SK-N-SH (cell line): ENCODE measurements around the gene GNPDA2. TPM values are rescaled to one million over a fixed set of nuclear protein-coding genes. Genes with fewer than 3 reads are reported as not detected.

Source experiments
- CTCF ChIA-PET: fragments of 300-600, 350-600 bp; formaldehyde crosslinking; extraction: SDS; loops from one replicate; lab custom pipeline; 2021; lab: Yijun Ruan, JAX
- POLR2A ChIA-PET: fragments of 350-600 bp; sonication (Branson Sonifier 250); formaldehyde crosslinking; extraction: SDS; loops from one replicate; lab custom pipeline; 2020; ENCODE audit warnings: antibody characterized with exemption, inconsistent platforms; lab: Yijun Ruan, JAX
- DNase-seq: peaks from one replicate; pipeline ENCODE4 v3.0.0; 2012
- H2AFZ ChIP-seq: fragments of 200-600 bp; sonication (generic); 2 replicates; pipeline ENCODE4 v1.8.1; 2016; ENCODE audit warnings: antibody characterized with exemption, mild to moderate bottlenecking, low read depth
- H3F3A ChIP-seq: fragments of 200-600 bp; sonication (generic); replicated peaks from 2 replicates; pipeline ENCODE3; 2016; ENCODE audit warnings: antibody characterized with exemption, mild to moderate bottlenecking; ENCODE audit not compliant: insufficient read depth
- H3K27ac ChIP-seq, 2 experiments: fragments of 200-500 bp in 1 of 2; fragments of 200-600 bp in 1 of 2; sonication (Bioruptor generic) in 1 of 2; sonication (generic), shearing (Covaris generic) in 1 of 2; 2 replicates each; pipeline versions ENCODE4 v1.5.1 to v1.6.1; 2014 to 2016; ENCODE audit warnings: low read depth in 2 of 2, inconsistent platforms in 1 of 2, low read length in 1 of 2, mild to moderate bottlenecking in 1 of 2, mixed read lengths in 1 of 2
- H3K27me3 ChIP-seq: fragments of 200-600 bp; sonication (generic), shearing (Covaris generic); 2 replicates; pipeline ENCODE4 v1.6.1; 2016; ENCODE audit warnings: mixed run types; ENCODE audit not compliant: insufficient read depth
- H3K36me3 ChIP-seq, 2 experiments: fragments of 200-500 bp in 1 of 2; fragments of 200-600 bp in 1 of 2; sonication (Bioruptor generic) in 1 of 2; sonication (generic) in 1 of 2; replicated peaks in 1 of 2; 2 replicates each; pipeline versions ENCODE3 to v1.5.1; 2014 to 2016; ENCODE audit warnings: low read length in 1 of 2, mild to moderate bottlenecking in 1 of 2; ENCODE audit not compliant: insufficient read depth in 2 of 2, control insufficient read depth in 1 of 2
- H3K4me1 ChIP-seq, 2 experiments: fragments of 200-500 bp in 1 of 2; fragments of 200-600 bp in 1 of 2; sonication (Bioruptor generic) in 1 of 2; sonication (generic), shearing (Covaris generic) in 1 of 2; 2 replicates each; pipeline versions ENCODE4 v1.5.1 to v1.6.1; 2014 to 2016; ENCODE audit warnings: low read depth in 1 of 2, low read length in 1 of 2, mixed run types in 1 of 2; ENCODE audit not compliant: insufficient read depth in 2 of 2, control insufficient read depth in 1 of 2
- H3K4me2 ChIP-seq: fragments of 200-600 bp; sonication (generic), shearing (Covaris generic); 2 replicates; pipeline ENCODE4 v1.6.1; 2017; ENCODE audit warnings: mixed run types
- H3K4me3 ChIP-seq, 2 experiments: fragments of 200-500 bp in 1 of 2; fragments of 200-600 bp in 1 of 2; sonication (Bioruptor generic) in 1 of 2; sonication (generic), shearing (Covaris generic) in 1 of 2; 2 replicates each; pipeline versions ENCODE4 v1.5.1 to v1.8.1; 2014 to 2016; ENCODE audit warnings: low read depth in 2 of 2, inconsistent platforms in 1 of 2, low read length in 1 of 2, mild to moderate bottlenecking in 1 of 2, mixed read lengths in 1 of 2, moderate library complexity in 1 of 2
- H3K79me2 ChIP-seq: fragments of 200-600 bp; sonication (generic); 2 replicates; pipeline ENCODE4 v1.8.1; 2017; ENCODE audit warnings: mild to moderate bottlenecking; ENCODE audit not compliant: insufficient read depth
- H3K9ac ChIP-seq: fragments of 200-600 bp; sonication (generic); 2 replicates; pipeline ENCODE4 v1.6.1; 2017; ENCODE audit warnings: mixed run types
- H3K9me2 ChIP-seq: fragments of 200-600 bp; sonication (generic); 2 replicates; pipeline ENCODE4 v1.6.1; 2017; ENCODE audit warnings: mixed run types
- H3K9me3 ChIP-seq: fragments of 200-600 bp; sonication (generic); 2 replicates; pipeline ENCODE4 v1.6.1; 2017; ENCODE audit warnings: mixed run types, mild to moderate bottlenecking, moderate library complexity
- H4K20me1 ChIP-seq: fragments of 200-600 bp; sonication (generic); 2 replicates; pipeline ENCODE4 v1.6.1; 2017; ENCODE audit warnings: mild to moderate bottlenecking, mixed run types; ENCODE audit not compliant: insufficient read depth
- EP300 ChIP-seq, 2 experiments: IDR thresholded peaks; 2 replicates each; pipeline versions ENCODE4 v1.4.0 to v1.6.1; 2012; ENCODE audit warnings: borderline replicate concordance in 1 of 2, low read depth in 1 of 2, low read length in 1 of 2
- FOXM1 ChIP-seq: IDR thresholded peaks from 2 replicates; pipeline ENCODE4 v1.4.0; 2012; ENCODE audit warnings: low read depth, mild to moderate bottlenecking
- GABPA ChIP-seq: IDR thresholded peaks from 2 replicates; pipeline ENCODE4 v1.4.0; 2012; ENCODE audit warnings: low read depth, mild to moderate bottlenecking
- MEF2A ChIP-seq: IDR thresholded peaks from 2 replicates; pipeline ENCODE4 v1.4.0; 2012; ENCODE audit warnings: low read depth, borderline replicate concordance
- MXI1 ChIP-seq: IDR thresholded peaks from 2 replicates; pipeline ENCODE4 v1.6.1; 2012; ENCODE audit warnings: mild to moderate bottlenecking, low read depth, low read length, improper control_type of control experiment
- NFIC ChIP-seq: IDR thresholded peaks from 2 replicates; pipeline ENCODE4 v1.4.0; 2012; ENCODE audit warnings: borderline replicate concordance
- RAD21 ChIP-seq: IDR thresholded peaks from 2 replicates; pipeline ENCODE4 v1.6.1; 2012; ENCODE audit warnings: mild to moderate bottlenecking, low read length
- RFX5 ChIP-seq: IDR thresholded peaks from 2 replicates; pipeline ENCODE4 v1.6.1; 2012; ENCODE audit warnings: mild to moderate bottlenecking, improper control_type of control experiment, low read length
- WGBS: methylation state at CpG from one replicate; pipeline ENCODE4 v1.1.6; 2017; ENCODE audit warnings: low lambda C conversion rate; 5-methylcytosine and 5-hydroxymethylcytosine counted together
- polyA plus RNA-seq, 3 experiments: library from polyadenylated mRNA; depleted of rRNA; stranded (reverse); fragments of >200 nt; gene quantifications; 2 replicates each; pipeline ENCODE4 v1.2.3, GENCODE V29; 2012
- TF ChIP-seq, protein P1 (sequence below): fragments of 150-350 bp; IDR thresholded peaks from 2 replicates; pipeline ENCODE4 v1.6.1; 2017; ENCODE audit warnings: antibody characterized with exemption, low read length, low read depth, borderline replicate concordance
- TF ChIP-seq, protein P2 (sequence below): IDR thresholded peaks from 2 replicates; pipeline ENCODE4 v1.4.0; 2012; ENCODE audit warnings: low read depth, borderline replicate concordance
- TF ChIP-seq, protein P3 (sequence below): IDR thresholded peaks from 2 replicates; pipeline ENCODE4 v1.4.0; 2012; ENCODE audit warnings: low read depth, borderline replicate concordance
- TF ChIP-seq, protein P4 (sequence below): IDR thresholded peaks from 2 replicates; pipeline ENCODE4; 2012
- TF ChIP-seq, protein P5 (sequence below): IDR thresholded peaks from 2 replicates; pipeline ENCODE4 v1.6.1; 2012; ENCODE audit warnings: mild to moderate bottlenecking, low read depth, low read length, moderate library complexity

Gene GNPDA2
- polyA plus RNA-seq, 1 of the 3 experiments (the other 2 are of a cell fraction) = 7.8 TPM

DNA sequence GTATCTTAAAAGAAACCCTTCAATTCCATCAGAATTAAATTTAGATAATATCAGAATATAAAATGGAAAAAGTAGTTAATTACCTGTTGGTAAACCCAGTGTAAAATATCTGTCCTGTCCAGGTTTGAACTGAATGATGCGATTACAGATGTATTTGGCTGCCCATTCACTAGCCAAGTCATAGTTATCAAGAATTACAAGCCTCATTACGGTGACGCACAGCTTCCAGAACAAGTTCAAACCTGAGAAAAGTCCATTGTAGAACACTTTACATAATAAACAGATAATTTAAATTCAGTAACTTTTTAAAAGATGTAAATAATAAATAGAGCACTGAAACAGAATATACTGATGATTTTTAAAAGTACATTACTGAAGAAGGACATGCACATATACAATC, 4.4 kb downstream of the GNPDA2 start:
- Histone ChIP-seq H3K79me2 (peaks cover 82% of the 10 kb centered on the region), H2AFZ (no peak overlapping the region), H3K4me3 (no peak overlapping the region), H3K4me1 (no peaks in the 10 kb centered on the region; a peak in 2 of 4 replicates), H3K27me3 (no peaks in the 10 kb centered on the region)
- TF ChIP-seq RAD21 (no peak), RFX5 (no peak), EP300 (IDR thresholded peaks at IDR 0.05; ENCODE audit: borderline replicate concordance in 1 of 2, low read depth in 1 of 2, low read length in 1 of 2) (no peak)
- TF ChIP-seq, all 33 proteins: peak for 0
- CTCF ChIA-PET = no interaction called here
- WGBS = 96% methylated on average over 3 of the region's 3 CpGs
- Histone ChIP-seq H3K27ac (no peak overlapping the region), H3K9me2 (no peaks in the 10 kb centered on the region), H3F3A (no peaks in the 10 kb centered on the region), H4K20me1 (no peaks in the 10 kb centered on the region), H3K9ac (no peak overlapping the region), H3K36me3 (peaks cover 5 to 20% of the 10 kb centered on the region in 2 experiments), H3K9me3 (no peaks in the 10 kb centered on the region), H3K4me2 (no peak overlapping the region)
- POLR2A ChIA-PET = no interaction called here
- no peak for DNase-seq

DNA sequence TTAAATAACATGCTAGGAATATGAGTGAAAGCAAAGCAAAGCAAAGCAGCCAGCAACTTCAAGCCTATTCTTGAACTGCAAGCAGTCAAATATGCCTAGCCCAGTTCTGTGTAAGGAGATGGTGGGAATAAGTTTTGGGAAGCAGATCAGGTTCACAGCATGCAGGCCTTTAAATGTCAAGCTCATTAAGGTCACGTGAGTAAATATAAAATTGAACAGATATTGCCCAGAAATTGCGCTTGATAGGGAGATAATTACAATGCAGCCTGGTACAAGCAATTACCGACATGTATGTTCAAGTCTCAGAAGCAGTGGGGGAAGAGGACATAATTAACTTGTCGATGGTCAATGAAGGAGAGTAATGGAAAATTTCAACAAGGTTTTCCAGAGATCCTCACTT, 6.0 kb downstream of the GNPDA2 start:
- 0 out of 2 replicates have a peak, but pooled peaks have one; percentile 12 for TF ChIP-seq MXI1
- TF ChIP-seq GABPA = no peak
- TF ChIP-seq, all 33 proteins: peak for 1
- Histone ChIP-seq H3K4me2 (no peak overlapping the region), H2AFZ (no peak overlapping the region), H3K27ac (peak overlapping the region in 1 of 2 experiments; percentile 28; a peak in 1 of 4 replicates), H4K20me1 (no peaks in the 10 kb centered on the region), H3K4me3 (no peak overlapping the region), H3K9me2 (no peaks in the 10 kb centered on the region), H3K27me3 (no peaks in the 10 kb centered on the region), H3K36me3 (peaks cover 12 to 34% of the 10 kb centered on the region in 2 experiments), H3F3A (no peaks in the 10 kb centered on the region), H3K4me1 (no peaks in the 10 kb centered on the region; a peak in 2 of 4 replicates), H3K9me3 (no peaks in the 10 kb centered on the region), H3K9ac (no peak overlapping the region), H3K79me2 (peaks cover 73% of the 10 kb centered on the region)
- POLR2A ChIA-PET = no interaction called here
- no peak for DNase-seq
- WGBS = 91% methylated on average over 4 of the region's 4 CpGs
- CTCF ChIA-PET = interaction anchor here (0.9 kb wide), 1 partner anchor 11 kb away, joined by 3 read pairs; no protein-coding TSS in a partner anchor

DNA sequence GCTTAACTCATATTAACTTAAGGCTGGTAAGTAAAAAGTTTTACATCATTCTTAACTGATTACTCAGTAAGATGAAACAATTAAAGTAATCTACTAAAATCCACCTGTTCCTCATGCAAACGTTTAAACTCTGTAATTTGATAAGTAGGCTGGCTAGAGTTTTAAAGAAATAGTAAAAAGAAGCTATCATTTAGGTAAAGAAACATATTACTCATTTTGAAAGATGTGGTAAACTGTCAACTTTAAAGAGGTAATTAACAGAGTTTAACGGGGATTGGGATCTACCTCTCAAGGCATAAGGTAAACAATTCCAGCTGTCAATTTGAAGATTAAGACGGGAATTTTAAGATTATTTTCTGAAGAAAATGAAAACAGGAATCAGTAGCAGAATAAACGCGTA, 9.8 kb downstream of the GNPDA2 start:
- H3K36me3 ChIP-seq = peaks cover 20 to 39% of the 10 kb centered on the region in 2 experiments
- POLR2A ChIA-PET = no interaction called here
- H2AFZ ChIP-seq = no peak overlapping the region
- CTCF ChIA-PET = no interaction called here
- H3F3A ChIP-seq = peaks cover 3% of the 10 kb centered on the region
- H4K20me1 ChIP-seq = no peaks in the 10 kb centered on the region
- 74% methylated on average over 5 of the region's 5 CpGs for WGBS
- H3K9me2 ChIP-seq = no peaks in the 10 kb centered on the region
- H3K4me2 ChIP-seq = no peak overlapping the region
- H3K27me3 ChIP-seq = no peaks in the 10 kb centered on the region
- H3K4me1 ChIP-seq = no peaks in the 10 kb centered on the region; a peak in 2 of 4 replicates
- no peaks in the 10 kb centered on the region for H3K9me3 ChIP-seq
- H3K79me2 ChIP-seq = peaks cover 37% of the 10 kb centered on the region
- no peak for DNase-seq
- no peak overlapping the region for H3K9ac ChIP-seq
- H3K4me3 ChIP-seq = no peak overlapping the region
- H3K27ac ChIP-seq = no peak overlapping the region
- TF ChIP-seq, protein P1, sequence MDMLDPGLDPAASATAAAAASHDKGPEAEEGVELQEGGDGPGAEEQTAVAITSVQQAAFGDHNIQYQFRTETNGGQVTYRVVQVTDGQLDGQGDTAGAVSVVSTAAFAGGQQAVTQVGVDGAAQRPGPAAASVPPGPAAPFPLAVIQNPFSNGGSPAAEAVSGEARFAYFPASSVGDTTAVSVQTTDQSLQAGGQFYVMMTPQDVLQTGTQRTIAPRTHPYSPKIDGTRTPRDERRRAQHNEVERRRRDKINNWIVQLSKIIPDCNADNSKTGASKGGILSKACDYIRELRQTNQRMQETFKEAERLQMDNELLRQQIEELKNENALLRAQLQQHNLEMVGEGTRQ = no peak
- TF ChIP-seq FOXM1 (no peak), MEF2A (no peak), NFIC (no peak)
- TF ChIP-seq, protein P2, sequence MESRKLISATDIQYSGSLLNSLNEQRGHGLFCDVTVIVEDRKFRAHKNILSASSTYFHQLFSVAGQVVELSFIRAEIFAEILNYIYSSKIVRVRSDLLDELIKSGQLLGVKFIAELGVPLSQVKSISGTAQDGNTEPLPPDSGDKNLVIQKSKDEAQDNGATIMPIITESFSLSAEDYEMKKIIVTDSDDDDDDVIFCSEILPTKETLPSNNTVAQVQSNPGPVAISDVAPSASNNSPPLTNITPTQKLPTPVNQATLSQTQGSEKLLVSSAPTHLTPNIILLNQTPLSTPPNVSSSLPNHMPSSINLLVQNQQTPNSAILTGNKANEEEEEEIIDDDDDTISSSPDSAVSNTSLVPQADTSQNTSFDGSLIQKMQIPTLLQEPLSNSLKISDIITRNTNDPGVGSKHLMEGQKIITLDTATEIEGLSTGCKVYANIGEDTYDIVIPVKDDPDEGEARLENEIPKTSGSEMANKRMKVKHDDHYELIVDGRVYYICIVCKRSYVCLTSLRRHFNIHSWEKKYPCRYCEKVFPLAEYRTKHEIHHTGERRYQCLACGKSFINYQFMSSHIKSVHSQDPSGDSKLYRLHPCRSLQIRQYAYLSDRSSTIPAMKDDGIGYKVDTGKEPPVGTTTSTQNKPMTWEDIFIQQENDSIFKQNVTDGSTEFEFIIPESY = no peak
- TF ChIP-seq, protein P3, sequence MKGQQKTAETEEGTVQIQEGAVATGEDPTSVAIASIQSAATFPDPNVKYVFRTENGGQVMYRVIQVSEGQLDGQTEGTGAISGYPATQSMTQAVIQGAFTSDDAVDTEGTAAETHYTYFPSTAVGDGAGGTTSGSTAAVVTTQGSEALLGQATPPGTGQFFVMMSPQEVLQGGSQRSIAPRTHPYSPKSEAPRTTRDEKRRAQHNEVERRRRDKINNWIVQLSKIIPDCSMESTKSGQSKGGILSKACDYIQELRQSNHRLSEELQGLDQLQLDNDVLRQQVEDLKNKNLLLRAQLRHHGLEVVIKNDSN = no peak
- TF ChIP-seq, protein P4, sequence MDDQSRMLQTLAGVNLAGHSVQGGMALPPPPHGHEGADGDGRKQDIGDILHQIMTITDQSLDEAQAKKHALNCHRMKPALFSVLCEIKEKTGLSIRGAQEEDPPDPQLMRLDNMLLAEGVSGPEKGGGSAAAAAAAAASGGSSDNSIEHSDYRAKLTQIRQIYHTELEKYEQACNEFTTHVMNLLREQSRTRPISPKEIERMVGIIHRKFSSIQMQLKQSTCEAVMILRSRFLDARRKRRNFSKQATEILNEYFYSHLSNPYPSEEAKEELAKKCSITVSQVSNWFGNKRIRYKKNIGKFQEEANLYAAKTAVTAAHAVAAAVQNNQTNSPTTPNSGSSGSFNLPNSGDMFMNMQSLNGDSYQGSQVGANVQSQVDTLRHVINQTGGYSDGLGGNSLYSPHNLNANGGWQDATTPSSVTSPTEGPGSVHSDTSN = no peak
- TF ChIP-seq, protein P5, sequence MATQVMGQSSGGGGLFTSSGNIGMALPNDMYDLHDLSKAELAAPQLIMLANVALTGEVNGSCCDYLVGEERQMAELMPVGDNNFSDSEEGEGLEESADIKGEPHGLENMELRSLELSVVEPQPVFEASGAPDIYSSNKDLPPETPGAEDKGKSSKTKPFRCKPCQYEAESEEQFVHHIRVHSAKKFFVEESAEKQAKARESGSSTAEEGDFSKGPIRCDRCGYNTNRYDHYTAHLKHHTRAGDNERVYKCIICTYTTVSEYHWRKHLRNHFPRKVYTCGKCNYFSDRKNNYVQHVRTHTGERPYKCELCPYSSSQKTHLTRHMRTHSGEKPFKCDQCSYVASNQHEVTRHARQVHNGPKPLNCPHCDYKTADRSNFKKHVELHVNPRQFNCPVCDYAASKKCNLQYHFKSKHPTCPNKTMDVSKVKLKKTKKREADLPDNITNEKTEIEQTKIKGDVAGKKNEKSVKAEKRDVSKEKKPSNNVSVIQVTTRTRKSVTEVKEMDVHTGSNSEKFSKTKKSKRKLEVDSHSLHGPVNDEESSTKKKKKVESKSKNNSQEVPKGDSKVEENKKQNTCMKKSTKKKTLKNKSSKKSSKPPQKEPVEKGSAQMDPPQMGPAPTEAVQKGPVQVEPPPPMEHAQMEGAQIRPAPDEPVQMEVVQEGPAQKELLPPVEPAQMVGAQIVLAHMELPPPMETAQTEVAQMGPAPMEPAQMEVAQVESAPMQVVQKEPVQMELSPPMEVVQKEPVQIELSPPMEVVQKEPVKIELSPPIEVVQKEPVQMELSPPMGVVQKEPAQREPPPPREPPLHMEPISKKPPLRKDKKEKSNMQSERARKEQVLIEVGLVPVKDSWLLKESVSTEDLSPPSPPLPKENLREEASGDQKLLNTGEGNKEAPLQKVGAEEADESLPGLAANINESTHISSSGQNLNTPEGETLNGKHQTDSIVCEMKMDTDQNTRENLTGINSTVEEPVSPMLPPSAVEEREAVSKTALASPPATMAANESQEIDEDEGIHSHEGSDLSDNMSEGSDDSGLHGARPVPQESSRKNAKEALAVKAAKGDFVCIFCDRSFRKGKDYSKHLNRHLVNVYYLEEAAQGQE = no peak
